PFSK-1 (cell line): Measurements from ENCODE around the gene EFCAB8.

Experiments used
- FOXP2 ChIP-seq: optimal IDR thresholded peaks from 2 replicates; pipeline ENCODE3; 2011; ENCODE audit warnings: borderline replicate concordance, control low read depth, inconsistent platforms; ENCODE audit not compliant: insufficient read depth; ENCODE audit errors: extremely low read length, extremely low read depth
- POLR2AphosphoS5 ChIP-seq: IDR thresholded peaks from 2 replicates; pipeline ENCODE4 v1.6.1; 2012; ENCODE audit warnings: low read depth, mild to moderate bottlenecking, control low read depth, low read length, moderate library complexity
- SIN3A ChIP-seq: IDR thresholded peaks from 2 replicates; pipeline ENCODE4 v1.6.1; 2012; ENCODE audit warnings: mild to moderate bottlenecking, low read length, moderate library complexity, borderline replicate concordance; ENCODE audit not compliant: insufficient read depth
- TAF1 ChIP-seq: IDR thresholded peaks from 2 replicates; pipeline ENCODE4 v1.6.1; 2012; ENCODE audit warnings: low read length, control low read depth, borderline replicate concordance; ENCODE audit not compliant: insufficient read depth
- TF ChIP-seq, protein P1 (sequence below), 2 experiments: IDR thresholded peaks; 2 replicates each; pipeline versions ENCODE4 v1.6.1 to v1.8.0; 2011 to 2012; ENCODE audit warnings: low read depth in 2 of 2, low read length in 2 of 2, control low read depth in 1 of 2, inconsistent platforms in 1 of 2, mild to moderate bottlenecking in 1 of 2, moderate library complexity in 1 of 2; ENCODE audit not compliant: insufficient read depth in 1 of 2

The EFCAB8 gene

DNA sequence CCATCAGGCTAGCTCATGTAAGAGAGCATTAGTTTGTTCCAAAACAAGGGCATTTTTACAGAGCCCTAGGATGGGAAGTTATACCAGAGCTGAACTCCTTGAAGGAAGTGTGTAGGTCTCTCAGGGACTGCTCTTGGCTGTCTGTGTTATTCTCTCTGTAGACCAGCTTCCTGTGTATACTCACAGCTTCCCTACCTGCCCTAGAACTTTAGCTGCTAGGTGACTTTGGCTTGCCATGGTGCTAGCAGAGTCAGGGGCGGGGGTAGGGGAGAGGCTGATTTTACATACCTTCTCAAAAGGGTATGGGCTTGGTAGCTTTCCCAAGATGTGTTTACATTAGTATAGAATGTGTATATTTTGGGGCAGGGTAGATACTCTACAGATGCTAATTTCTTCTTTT, 21.6 kb upstream of the EFCAB8 start:
- no peak for TF ChIP-seq FOXP2
- no peak for TF ChIP-seq TAF1
- no peak for TF ChIP-seq POLR2AphosphoS5
- TF ChIP-seq, protein P1, sequence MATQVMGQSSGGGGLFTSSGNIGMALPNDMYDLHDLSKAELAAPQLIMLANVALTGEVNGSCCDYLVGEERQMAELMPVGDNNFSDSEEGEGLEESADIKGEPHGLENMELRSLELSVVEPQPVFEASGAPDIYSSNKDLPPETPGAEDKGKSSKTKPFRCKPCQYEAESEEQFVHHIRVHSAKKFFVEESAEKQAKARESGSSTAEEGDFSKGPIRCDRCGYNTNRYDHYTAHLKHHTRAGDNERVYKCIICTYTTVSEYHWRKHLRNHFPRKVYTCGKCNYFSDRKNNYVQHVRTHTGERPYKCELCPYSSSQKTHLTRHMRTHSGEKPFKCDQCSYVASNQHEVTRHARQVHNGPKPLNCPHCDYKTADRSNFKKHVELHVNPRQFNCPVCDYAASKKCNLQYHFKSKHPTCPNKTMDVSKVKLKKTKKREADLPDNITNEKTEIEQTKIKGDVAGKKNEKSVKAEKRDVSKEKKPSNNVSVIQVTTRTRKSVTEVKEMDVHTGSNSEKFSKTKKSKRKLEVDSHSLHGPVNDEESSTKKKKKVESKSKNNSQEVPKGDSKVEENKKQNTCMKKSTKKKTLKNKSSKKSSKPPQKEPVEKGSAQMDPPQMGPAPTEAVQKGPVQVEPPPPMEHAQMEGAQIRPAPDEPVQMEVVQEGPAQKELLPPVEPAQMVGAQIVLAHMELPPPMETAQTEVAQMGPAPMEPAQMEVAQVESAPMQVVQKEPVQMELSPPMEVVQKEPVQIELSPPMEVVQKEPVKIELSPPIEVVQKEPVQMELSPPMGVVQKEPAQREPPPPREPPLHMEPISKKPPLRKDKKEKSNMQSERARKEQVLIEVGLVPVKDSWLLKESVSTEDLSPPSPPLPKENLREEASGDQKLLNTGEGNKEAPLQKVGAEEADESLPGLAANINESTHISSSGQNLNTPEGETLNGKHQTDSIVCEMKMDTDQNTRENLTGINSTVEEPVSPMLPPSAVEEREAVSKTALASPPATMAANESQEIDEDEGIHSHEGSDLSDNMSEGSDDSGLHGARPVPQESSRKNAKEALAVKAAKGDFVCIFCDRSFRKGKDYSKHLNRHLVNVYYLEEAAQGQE (IDR thresholded peaks at IDR 0.05; ENCODE audit: insufficient read depth in 1 of 2, low read depth in 2 of 2, low read length in 2 of 2), result no peak
- no peak for TF ChIP-seq SIN3A

DNA sequence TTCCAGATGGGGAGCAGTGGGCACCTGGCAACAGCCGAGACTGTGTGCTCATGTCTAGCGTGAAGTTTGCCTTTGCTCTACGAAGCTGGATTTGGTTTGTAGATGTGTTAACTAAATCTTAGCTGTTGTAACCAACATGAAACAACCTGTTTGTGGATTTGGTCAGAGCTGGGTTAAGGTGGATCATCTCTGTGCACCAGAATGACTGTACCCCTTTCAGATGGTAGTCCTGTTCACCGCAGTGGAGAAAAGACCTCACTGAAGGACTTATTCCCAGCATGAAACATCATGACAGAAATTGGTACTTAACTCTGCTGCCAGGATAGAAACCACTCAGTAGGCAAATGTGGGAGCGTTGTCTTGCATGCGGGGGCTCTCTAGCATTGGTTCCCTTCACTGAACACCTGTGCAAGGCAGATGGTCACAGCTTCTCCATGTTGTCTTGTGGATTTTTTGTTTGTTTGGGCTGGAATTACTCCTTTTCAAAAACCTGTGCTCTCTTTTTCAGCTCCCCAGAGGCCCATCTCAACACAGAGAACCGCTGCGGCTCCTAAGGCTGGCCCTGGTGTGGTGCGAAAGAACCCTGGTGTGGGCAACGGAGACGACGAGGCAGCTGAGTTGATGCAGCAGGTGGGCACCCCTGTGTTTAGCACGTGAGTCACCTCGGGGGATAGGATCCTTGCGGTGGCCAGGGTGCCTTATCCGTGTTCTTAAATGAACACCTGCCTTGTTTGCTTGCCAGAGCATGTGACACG, 19.3 kb upstream of the EFCAB8 start:
- TF ChIP-seq FOXP2, result no peak
- TF ChIP-seq, protein P1 (IDR thresholded peaks at IDR 0.05; ENCODE audit: insufficient read depth in 1 of 2, low read depth in 2 of 2, low read length in 2 of 2), result no peak
- TF ChIP-seq POLR2AphosphoS5, result no peak
- TF ChIP-seq SIN3A, result no peak
- no peak for TF ChIP-seq TAF1

DNA sequence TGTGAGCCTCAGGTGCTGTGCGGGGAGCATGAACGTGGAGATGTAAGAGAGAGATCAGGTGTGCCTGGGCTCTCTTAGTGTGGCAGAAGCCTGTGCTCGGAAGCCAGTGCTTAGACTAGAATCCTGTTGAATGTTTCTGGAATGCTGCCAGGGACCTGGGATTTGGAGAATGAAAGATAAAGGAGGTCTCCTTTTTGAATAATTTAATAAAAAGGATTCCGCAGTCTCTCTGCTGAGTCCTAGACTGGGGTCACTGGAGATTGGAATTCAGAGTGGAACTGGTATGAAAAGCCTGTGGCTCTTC, 18.8 kb upstream of the EFCAB8 start:
- TF ChIP-seq TAF1, result no peak
- no peak for TF ChIP-seq FOXP2
- TF ChIP-seq, protein P1 (IDR thresholded peaks at IDR 0.05; ENCODE audit: insufficient read depth in 1 of 2, low read depth in 2 of 2, low read length in 2 of 2), result no peak
- no peak for TF ChIP-seq POLR2AphosphoS5
- TF ChIP-seq SIN3A, result no peak

DNA sequence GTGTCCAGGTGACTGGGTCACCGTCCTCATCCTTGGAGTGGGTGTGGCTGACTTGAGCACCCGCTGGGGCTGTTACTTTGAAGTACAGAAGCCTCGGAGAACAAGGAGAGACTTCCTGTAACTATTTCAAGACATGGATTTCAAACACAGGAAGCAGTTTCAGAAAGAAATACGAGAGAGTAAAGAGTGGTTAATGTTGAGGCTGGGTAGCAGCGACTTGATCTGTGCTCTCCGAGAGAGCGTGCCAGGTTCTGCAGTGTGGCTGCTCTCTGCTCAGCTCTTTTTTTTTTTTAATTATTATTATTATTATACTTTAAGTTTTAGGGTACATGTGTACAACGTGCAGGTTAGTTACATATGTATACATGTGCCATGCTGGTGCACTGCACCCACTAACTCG, 17.5 kb upstream of the EFCAB8 start:
- TF ChIP-seq, protein P1 (IDR thresholded peaks at IDR 0.05; ENCODE audit: insufficient read depth in 1 of 2, low read depth in 2 of 2, low read length in 2 of 2), result no peak
- TF ChIP-seq POLR2AphosphoS5, result no peak
- TF ChIP-seq SIN3A, result no peak
- TF ChIP-seq FOXP2, result no peak
- TF ChIP-seq TAF1, result no peak
